Measurements from ENCODE around the gene GYPA.
A peak's percentile ranks its signal among the peaks of the same experiment; 100 is the strongest.
"Not testable (repeated sequence)": the region's sequence is repeated elsewhere in the genome, so short reads cannot be mapped to it uniquely, and the experiment has no call there.

Gene GYPA

GRCh38 chr4:144178414-144178813, 37.9 kb upstream of the GYPA start:
- no peak for DNase-seq (ENCODE audit: low read depth)
- no peak for TF ChIP-seq CTCF (conservative IDR thresholded peaks at IDR 0.05; ENCODE audit: low read length)
- no peak overlapping the region for H3K4me3 ChIP-seq (ENCODE audit: low read length)

- no peak for TF ChIP-seq CTCF (conservative IDR thresholded peaks at IDR 0.05; ENCODE audit: low read length)
- H3K4me3 ChIP-seq (ENCODE audit: low read length) = no peak overlapping the region
- DNase-seq (ENCODE audit: low read depth) = no peak
Measured at GRCh38 chr4:144176476-144176875, 36.0 kb upstream of the GYPA start.

GRCh38 chr4:144174401-144175067, 34.0 kb upstream of the GYPA start:
- no peak overlapping the region for H3K4me3 ChIP-seq (ENCODE audit: low read length)
- TF ChIP-seq CTCF (conservative IDR thresholded peaks at IDR 0.05; ENCODE audit: low read length) = peak; percentile 47
- DNase-seq (ENCODE audit: low read depth) = peak; percentile 60

GRCh38 chr4:144171697-144172096, 31.2 kb upstream of the GYPA start:
- DNase-seq (ENCODE audit: low read depth) = no peak
- TF ChIP-seq CTCF (conservative IDR thresholded peaks at IDR 0.05; ENCODE audit: low read length) = no peak
- H3K4me3 ChIP-seq (ENCODE audit: low read length) = no peak overlapping the region

- no peak for TF ChIP-seq CTCF (conservative IDR thresholded peaks at IDR 0.05; ENCODE audit: low read length)
- no peak for DNase-seq (ENCODE audit: low read depth)
Measured at GRCh38 chr4:144169211-144169610, 28.7 kb upstream of the GYPA start.

GRCh38 chr4:144154044-144154443, 13.5 kb upstream of the GYPA start:
- H3K4me3 ChIP-seq (ENCODE audit: low read length) = no peak overlapping the region
- DNase-seq (ENCODE audit: low read depth) = no peak
- no peak for TF ChIP-seq CTCF (conservative IDR thresholded peaks at IDR 0.05; ENCODE audit: low read length)

More at GRCh38 chr4:144169211-144169610, 28.7 kb upstream of the GYPA start:
- H3K4me3 ChIP-seq (ENCODE audit: low read length) = no peak overlapping the region

- H3K4me3 ChIP-seq (ENCODE audit: low read length) = not testable (repeated sequence)
- TF ChIP-seq CTCF (conservative IDR thresholded peaks at IDR 0.05; ENCODE audit: low read length) = peak; percentile 56
- DNase-seq (ENCODE audit: low read depth) = peak; percentile 1
Measured at GRCh38 chr4:144142690-144143326, 2.3 kb upstream of the GYPA start.

Data from AG10803 (cell line).